Measurements from ENCODE around the gene PUS10. TPM values are rescaled to one million over a fixed set of nuclear protein-coding genes. Genes with fewer than 3 reads are reported as not detected.

The PUS10 gene
- total and polyA plus RNA-seq, 2 experiments from 2014 or later, result 2.2 to 2.5 TPM

DNA sequence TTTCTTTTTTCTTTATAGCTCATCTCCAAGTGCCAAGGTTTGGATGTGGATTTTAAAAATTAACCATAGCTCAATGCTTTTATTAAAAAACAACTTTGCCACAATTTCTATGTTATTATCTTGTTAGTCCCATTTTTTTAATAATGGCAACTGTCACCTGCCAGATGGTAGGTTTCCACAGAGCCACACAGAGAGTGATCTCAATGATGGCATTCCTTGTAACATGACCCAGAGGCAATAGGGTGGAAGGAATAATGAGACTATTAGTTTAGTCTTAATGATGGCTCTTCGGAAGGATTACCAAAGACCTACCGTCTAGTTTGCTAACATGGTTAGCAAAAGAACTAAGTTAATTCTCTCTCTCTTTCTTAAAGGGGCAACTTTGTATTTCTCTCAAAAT, 72.7 kb downstream of the PUS10 start (continued):
- TF ChIP-seq, protein P1, sequence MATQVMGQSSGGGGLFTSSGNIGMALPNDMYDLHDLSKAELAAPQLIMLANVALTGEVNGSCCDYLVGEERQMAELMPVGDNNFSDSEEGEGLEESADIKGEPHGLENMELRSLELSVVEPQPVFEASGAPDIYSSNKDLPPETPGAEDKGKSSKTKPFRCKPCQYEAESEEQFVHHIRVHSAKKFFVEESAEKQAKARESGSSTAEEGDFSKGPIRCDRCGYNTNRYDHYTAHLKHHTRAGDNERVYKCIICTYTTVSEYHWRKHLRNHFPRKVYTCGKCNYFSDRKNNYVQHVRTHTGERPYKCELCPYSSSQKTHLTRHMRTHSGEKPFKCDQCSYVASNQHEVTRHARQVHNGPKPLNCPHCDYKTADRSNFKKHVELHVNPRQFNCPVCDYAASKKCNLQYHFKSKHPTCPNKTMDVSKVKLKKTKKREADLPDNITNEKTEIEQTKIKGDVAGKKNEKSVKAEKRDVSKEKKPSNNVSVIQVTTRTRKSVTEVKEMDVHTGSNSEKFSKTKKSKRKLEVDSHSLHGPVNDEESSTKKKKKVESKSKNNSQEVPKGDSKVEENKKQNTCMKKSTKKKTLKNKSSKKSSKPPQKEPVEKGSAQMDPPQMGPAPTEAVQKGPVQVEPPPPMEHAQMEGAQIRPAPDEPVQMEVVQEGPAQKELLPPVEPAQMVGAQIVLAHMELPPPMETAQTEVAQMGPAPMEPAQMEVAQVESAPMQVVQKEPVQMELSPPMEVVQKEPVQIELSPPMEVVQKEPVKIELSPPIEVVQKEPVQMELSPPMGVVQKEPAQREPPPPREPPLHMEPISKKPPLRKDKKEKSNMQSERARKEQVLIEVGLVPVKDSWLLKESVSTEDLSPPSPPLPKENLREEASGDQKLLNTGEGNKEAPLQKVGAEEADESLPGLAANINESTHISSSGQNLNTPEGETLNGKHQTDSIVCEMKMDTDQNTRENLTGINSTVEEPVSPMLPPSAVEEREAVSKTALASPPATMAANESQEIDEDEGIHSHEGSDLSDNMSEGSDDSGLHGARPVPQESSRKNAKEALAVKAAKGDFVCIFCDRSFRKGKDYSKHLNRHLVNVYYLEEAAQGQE (IDR thresholded peaks at IDR 0.05; ENCODE audit: unreplicated experiment), result no peak
- TF ChIP-seq ETS1 (IDR thresholded peaks at IDR 0.05) (no peak), ZNF331 (CRISPR knock-in tag; IDR thresholded peaks at IDR 0.05; ENCODE audit: low read depth) (no peak)

DNA sequence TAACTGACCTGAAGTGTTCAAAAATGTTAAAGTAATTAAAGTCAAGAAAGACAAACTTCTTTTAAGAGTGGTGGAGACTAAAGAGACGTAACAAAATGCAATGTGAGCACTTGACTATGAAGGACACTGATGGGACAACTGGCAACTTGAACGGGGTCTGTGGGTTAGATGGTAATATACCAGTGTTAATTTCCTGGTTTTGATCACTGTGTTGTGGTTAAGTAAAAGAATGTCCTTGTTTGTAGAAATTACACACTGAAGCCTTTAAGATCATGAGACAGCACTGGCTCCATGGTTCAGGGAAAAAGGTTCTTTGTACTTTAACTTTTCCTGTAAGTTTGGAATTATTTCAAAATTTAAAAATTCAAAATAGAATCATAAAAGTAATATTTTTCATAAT, 78.4 kb downstream of the PUS10 start:
- Histone ChIP-seq H3K4me3 (no peak overlapping the region), H3K27me3 (ENCODE audit: insufficient read depth) (no peaks in the 10 kb centered on the region), H3K36me3 (ENCODE audit: insufficient read depth) (no peaks in the 10 kb centered on the region), H2AFZ (no peak overlapping the region), H3K4me2 (no peak overlapping the region), H3K4me1 (ENCODE audit: insufficient read depth) (no peaks in the 10 kb centered on the region), H3K79me2 (replicated peaks; ENCODE audit: insufficient read depth) (no peaks in the 10 kb centered on the region), H3F3A (replicated peaks; ENCODE audit: low read depth) (no peaks in the 10 kb centered on the region), H3K9me2 (ENCODE audit: insufficient read depth) (no peaks in the 10 kb centered on the region), H4K20me1 (replicated peaks; ENCODE audit: insufficient read depth) (0 out of 2 replicates have a peak, but pooled peaks cover 3% of the 10 kb centered on the region), H3K27ac (ENCODE audit: low read depth) (no peak overlapping the region)
- H3K36me3 Mint-ChIP-seq (ENCODE audit: low read depth), result no peaks in the 10 kb centered on the region; the same call in 2 of the 3 replicates
- ATAC-seq (no peak), DNase-seq (ENCODE audit: low spot score) (no peak)
- TF ChIP-seq EZH2phosphoT487 (IDR thresholded peaks at IDR 0.05; ENCODE audit: unreplicated experiment), result no peak
- no peak for TF ChIP-seq EZH2 (IDR thresholded peaks at IDR 0.05; ENCODE audit: low read depth, unreplicated experiment)
- no peak for TF ChIP-seq POLR2AphosphoS5 (IDR thresholded peaks at IDR 0.05; ENCODE audit: low read depth)
- no peak for TF ChIP-seq STAT1 (IDR thresholded peaks at IDR 0.05; ENCODE audit: unreplicated experiment)
- TF ChIP-seq ZNF331 (CRISPR knock-in tag; IDR thresholded peaks at IDR 0.05; ENCODE audit: low read depth), result no peak
- TF ChIP-seq ZNF114 (CRISPR knock-in tag; IDR thresholded peaks at IDR 0.05), result no peak
- TF ChIP-seq, protein P1 (IDR thresholded peaks at IDR 0.05; ENCODE audit: unreplicated experiment), result no peak
- TF ChIP-seq CREB1 (CRISPR knock-in tag; IDR thresholded peaks at IDR 0.05; ENCODE audit: low read depth), result no peak
- peaks cover 4% of the 10 kb centered on the region for H3K27me3 Mint-ChIP-seq (ENCODE audit: insufficient read depth, low read depth, poor library complexity)
- no peak overlapping the region for H3K27ac Mint-ChIP-seq
- no peak overlapping the region for H3K4me3 Mint-ChIP-seq
- no peaks in the 10 kb centered on the region for H3K9me3 Mint-ChIP-seq
- H3K4me1 Mint-ChIP-seq, result no peaks in the 10 kb centered on the region
